T47D (cell line): ENCODE data around the gene COQ10A.
"Not testable (repeated sequence)": the region's sequence is repeated elsewhere in the genome, so short reads cannot be mapped to it uniquely, and the experiment has no call there.

Experiments used
- DNase-seq, 2 experiments: peaks; one replicate each; pipeline versions ENCODE4 v3.0.0 to v3.0.0-alpha.2; 2011 to 2012; ENCODE audit warnings: low read depth in 1 of 2, low spot score in 1 of 2
- JUND ChIP-seq: IDR thresholded peaks from 2 replicates; pipeline ENCODE4 v1.6.1; 2012; ENCODE audit warnings: low read depth
- in situ Hi-C: cut with HindIII; loops from 2 replicates; pipeline ENCODE4 v1.10.0; 2016; ENCODE audit warnings: low sequenced_read_pairs, low pct_unique_long_range_greater_than_20kb

The COQ10A gene

GRCh38 chr12:56253091-56253490 lies 13.7 kb upstream of the COQ10A start:
- DNase-seq = no peak
- TF ChIP-seq JUND = no peak
- in situ Hi-C loops = no loop called here

- no peak for DNase-seq
- in situ Hi-C loops = no loop called here
- TF ChIP-seq JUND = no peak
Observed at GRCh38 chr12:56255671-56256070, 11.1 kb upstream of the COQ10A start.

- no peak for TF ChIP-seq JUND
- no peak for DNase-seq
- in situ Hi-C loops = no loop called here
Observed at GRCh38 chr12:56256326-56256960, 10.3 kb upstream of the COQ10A start.

GRCh38 chr12:56257071-56257470 lies 9.7 kb upstream of the COQ10A start:
- no peak for TF ChIP-seq JUND
- no peak for DNase-seq

GRCh38 chr12:56257491-56258067 lies 9.2 kb upstream of the COQ10A start:
- no peak for TF ChIP-seq JUND
- in situ Hi-C loops = no loop called here
- DNase-seq = peak; percentile 66 to 75

More at GRCh38 chr12:56257071-56257470, 9.7 kb upstream of the COQ10A start:
- in situ Hi-C loops = no loop called here

- in situ Hi-C loops = no loop called here
- peak; percentile 80 to 88 for DNase-seq
- no peak for TF ChIP-seq JUND
Observed at GRCh38 chr12:56258068-56258819, 8.5 kb upstream of the COQ10A start, which contains the start of gene ANKRD52. Gene ANKRD52 (minus strand): TSS chr12:56258384. CDS start chr12:56258269, 115 bp downstream.

GRCh38 chr12:56258820-56259183 lies 7.9 kb upstream of the COQ10A start:
- no peak for TF ChIP-seq JUND
- DNase-seq = peak in 1 of 2 experiments; percentile 27
- in situ Hi-C loops = no loop called here

- in situ Hi-C loops = no loop called here
- DNase-seq = no peak
- no peak for TF ChIP-seq JUND
Observed at GRCh38 chr12:56260380-56260779, 6.4 kb upstream of the COQ10A start.

GRCh38 chr12:56260921-56261320 lies 5.8 kb upstream of the COQ10A start:
- DNase-seq = no peak
- in situ Hi-C loops = no loop called here
- TF ChIP-seq JUND = no peak

GRCh38 chr12:56261503-56262232 lies 5.1 kb upstream of the COQ10A start:
- DNase-seq = no peak
- in situ Hi-C loops = no loop called here
- no peak for TF ChIP-seq JUND

GRCh38 chr12:56262955-56263354 lies 3.8 kb upstream of the COQ10A start:
- DNase-seq, in situ Hi-C loops: not testable (repeated sequence)

- DNase-seq, in situ Hi-C loops: not testable (repeated sequence)
Observed at GRCh38 chr12:56266068-56266692, 562 bp upstream of the COQ10A start.
